Mesothelial cell of epicardium (in vitro differentiated cells): ENCODE data around the gene C3orf20. TPM values are rescaled to one million over a fixed set of nuclear protein-coding genes. Genes with fewer than 3 reads are reported as not detected.

Experiments
- DNase-seq, 2 experiments: peaks; one replicate each; pipeline ENCODE4 v3.0.0; 2021; ENCODE audit warnings: low spot score in 2 of 2; ENCODE audit not compliant: unreplicated experiment in 2 of 2
- H3K27ac Mint-ChIP-seq: 2 replicates; pipeline ENCODE4 v1.8.0; 2021; ENCODE audit warnings: mixed read lengths
- H3K27me3 Mint-ChIP-seq: 2 replicates; pipeline ENCODE4 v1.8.0; 2021; ENCODE audit warnings: low read depth, mixed read lengths
- H3K36me3 Mint-ChIP-seq: 2 replicates; pipeline ENCODE4 v1.8.0; 2021; ENCODE audit warnings: mixed read lengths
- H3K4me1 Mint-ChIP-seq: 2 replicates; pipeline ENCODE4 v1.8.0; 2021; ENCODE audit warnings: mixed read lengths
- H3K4me3 Mint-ChIP-seq: 2 replicates; pipeline ENCODE4 v1.8.0; 2021; ENCODE audit warnings: mild to moderate bottlenecking, moderate library complexity, mixed read lengths
- H3K9me3 Mint-ChIP-seq: 2 replicates; pipeline ENCODE4 v1.8.0; 2021; ENCODE audit warnings: mixed read lengths
- total RNA-seq: library from RNA; stranded (reverse); gene quantifications from 3 replicates; pipeline ENCODE4 v1.2.1, GENCODE V29; 2021
- TF ChIP-seq, protein P1 (sequence below): fragments of 200-600 bp; sonication (generic); IDR thresholded peaks from one replicate; pipeline ENCODE4 v1.5.0; 2021; ENCODE audit warnings: antibody characterized with exemption; ENCODE audit not compliant: unreplicated experiment

Gene C3orf20
- total RNA-seq, 1 donor from 2014 or later: 0.13 TPM

DNA sequence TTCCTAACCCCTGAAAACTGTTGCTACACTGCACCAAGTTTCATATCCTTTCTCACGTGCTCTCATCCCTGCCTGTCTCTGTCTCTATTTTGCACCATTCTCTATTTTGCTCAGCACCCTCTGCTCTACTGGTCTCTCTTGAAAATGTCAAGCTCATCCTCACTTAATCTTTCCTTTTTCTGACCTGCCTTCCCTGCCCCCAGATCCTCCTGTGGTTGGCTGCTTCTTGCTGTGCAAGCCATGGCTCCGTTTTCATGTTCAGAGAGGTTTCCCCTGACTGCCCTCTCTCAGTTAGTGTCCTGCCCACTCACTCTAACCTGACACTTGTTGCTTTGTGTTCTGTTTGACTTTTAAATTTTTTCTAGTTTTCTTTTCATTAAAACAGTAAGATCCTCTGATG, 17.4 kb upstream of the C3orf20 start:
- TF ChIP-seq, protein P1, sequence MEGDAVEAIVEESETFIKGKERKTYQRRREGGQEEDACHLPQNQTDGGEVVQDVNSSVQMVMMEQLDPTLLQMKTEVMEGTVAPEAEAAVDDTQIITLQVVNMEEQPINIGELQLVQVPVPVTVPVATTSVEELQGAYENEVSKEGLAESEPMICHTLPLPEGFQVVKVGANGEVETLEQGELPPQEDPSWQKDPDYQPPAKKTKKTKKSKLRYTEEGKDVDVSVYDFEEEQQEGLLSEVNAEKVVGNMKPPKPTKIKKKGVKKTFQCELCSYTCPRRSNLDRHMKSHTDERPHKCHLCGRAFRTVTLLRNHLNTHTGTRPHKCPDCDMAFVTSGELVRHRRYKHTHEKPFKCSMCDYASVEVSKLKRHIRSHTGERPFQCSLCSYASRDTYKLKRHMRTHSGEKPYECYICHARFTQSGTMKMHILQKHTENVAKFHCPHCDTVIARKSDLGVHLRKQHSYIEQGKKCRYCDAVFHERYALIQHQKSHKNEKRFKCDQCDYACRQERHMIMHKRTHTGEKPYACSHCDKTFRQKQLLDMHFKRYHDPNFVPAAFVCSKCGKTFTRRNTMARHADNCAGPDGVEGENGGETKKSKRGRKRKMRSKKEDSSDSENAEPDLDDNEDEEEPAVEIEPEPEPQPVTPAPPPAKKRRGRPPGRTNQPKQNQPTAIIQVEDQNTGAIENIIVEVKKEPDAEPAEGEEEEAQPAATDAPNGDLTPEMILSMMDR: no peak
- DNase-seq: no peak
- Mint-ChIP-seq H3K36me3 (peaks cover 34% of the 10 kb centered on the region), H3K27me3 (no peaks in the 10 kb centered on the region), H3K9me3 (no peaks in the 10 kb centered on the region), H3K4me3 (no peak overlapping the region), H3K27ac (no peak overlapping the region), H3K4me1 (peaks cover 14% of the 10 kb centered on the region)

DNA sequence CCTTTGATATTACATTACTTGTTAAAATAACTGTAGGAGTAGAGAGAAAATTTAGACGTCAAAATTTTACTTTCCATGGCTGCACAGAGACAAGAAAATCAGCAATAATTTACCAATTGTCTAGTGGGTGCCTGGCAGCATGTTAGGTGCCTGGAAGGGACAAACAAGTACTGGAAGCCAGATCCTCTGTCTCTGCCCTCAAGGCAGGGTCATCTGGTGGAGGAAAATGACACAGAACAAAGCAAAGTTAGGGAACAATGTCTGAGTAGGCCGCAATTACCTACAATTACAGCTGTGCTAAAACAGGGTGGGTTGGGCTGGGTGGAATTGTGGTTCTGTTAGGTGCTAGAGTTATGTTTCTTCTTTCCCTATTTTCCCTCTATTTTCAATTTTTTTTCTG, 16.0 kb upstream of the C3orf20 start:
- Mint-ChIP-seq H3K4me3 (no peak overlapping the region), H3K4me1 (peaks cover under 1% of the 10 kb centered on the region), H3K36me3 (peaks cover 43% of the 10 kb centered on the region), H3K27me3 (no peaks in the 10 kb centered on the region), H3K9me3 (no peaks in the 10 kb centered on the region), H3K27ac (no peak overlapping the region)
- DNase-seq: no peak
- TF ChIP-seq, protein P1: no peak

DNA sequence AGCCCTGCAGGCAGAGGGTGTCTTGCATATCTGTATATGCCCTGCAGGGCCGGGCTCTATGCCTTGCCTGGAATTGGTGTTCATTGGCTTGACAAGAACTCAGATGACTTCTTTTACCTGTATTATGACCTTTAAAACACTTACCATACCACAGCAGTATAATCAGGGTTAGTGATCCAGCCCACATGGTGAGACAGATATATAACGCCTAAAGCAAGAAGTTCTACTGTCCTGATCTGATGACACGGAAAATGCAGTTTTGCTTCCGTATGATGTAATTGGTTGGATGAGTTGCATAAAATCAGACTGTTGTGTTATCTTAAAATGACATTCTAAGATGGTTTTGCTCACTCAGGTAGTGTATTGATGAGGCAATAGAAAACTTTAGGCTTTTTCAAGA, 14.0 kb upstream of the C3orf20 start:
- H3K36me3 Mint-ChIP-seq: peaks cover 48% of the 10 kb centered on the region

DNA sequence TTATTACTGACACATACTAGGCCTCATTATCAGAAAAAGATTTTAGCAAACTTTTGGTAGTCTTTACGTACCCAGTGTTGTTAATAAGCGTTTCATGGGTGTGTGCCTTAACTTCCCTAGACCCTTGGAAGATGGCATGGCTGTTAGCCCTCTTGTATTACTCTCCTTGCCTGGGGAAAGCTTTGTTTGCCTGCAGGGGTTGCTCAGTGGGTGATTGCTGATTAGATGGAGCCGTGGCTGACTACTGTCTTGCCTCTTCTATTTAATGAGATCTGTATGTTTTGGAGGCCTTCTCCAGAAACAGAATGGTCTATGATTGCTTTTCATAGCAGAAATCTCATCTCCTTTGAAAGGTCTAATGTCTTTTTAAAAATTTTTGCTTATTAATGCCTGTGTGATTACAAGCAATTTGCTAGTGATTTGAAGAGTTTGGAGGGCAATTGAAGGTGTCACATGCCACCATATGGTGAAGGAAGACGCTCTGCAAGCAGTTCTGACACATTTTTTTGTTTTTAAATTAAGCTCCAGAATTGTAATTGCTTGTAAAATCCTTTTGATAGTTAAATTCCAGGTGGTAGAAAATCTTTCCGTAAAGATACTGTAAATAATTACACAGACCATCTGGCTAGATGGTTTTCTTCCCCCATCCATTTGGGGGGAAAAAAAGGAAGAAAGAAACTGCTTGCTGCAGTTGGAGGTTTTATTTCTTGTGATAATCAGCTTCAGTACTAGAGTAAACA, 11.4 kb upstream of the C3orf20 start:
- Mint-ChIP-seq H3K27ac (peak overlapping the region; percentile 44), H3K4me1 (peaks cover 3% of the 10 kb centered on the region), H3K9me3 (no peaks in the 10 kb centered on the region), H3K4me3 (no peak overlapping the region), H3K36me3 (peaks cover 53% of the 10 kb centered on the region), H3K27me3 (no peaks in the 10 kb centered on the region)
- no peak for DNase-seq
- TF ChIP-seq, protein P1: no peak

More for the DNA sequence above, 14.0 kb upstream of the C3orf20 start:
- TF ChIP-seq, protein P1: no peak
- Mint-ChIP-seq H3K4me1 (peaks cover 3% of the 10 kb centered on the region), H3K4me3 (no peak overlapping the region), H3K27me3 (no peaks in the 10 kb centered on the region), H3K9me3 (no peaks in the 10 kb centered on the region), H3K27ac (no peak overlapping the region)
- DNase-seq: no peak

DNA sequence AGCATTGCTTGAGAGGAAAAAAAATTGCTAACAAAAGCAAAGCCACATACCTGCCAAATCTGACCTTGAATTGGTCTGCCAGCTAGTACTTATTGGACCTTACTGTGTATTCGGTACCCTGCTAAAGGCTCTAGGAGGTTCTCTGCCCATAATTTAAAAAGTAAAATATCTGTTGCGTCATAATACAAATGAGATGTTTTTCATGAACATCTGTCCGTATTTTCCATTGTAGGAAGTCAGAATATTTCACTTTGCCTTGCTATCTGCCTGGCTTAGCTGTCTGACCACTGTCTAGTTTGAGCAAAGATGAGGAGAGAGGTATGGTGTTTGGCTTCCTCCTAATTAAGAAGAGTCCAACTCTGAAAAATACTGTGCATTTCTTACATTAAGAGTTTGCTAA, 10.8 kb upstream of the C3orf20 start:
- Mint-ChIP-seq H3K9me3 (no peaks in the 10 kb centered on the region), H3K4me3 (no peak overlapping the region), H3K36me3 (peaks cover 48% of the 10 kb centered on the region), H3K27ac (peak overlapping the region; percentile 60), H3K4me1 (peaks cover 3% of the 10 kb centered on the region), H3K27me3 (no peaks in the 10 kb centered on the region)
- no peak for DNase-seq
- TF ChIP-seq, protein P1: no peak
